Smooth muscle cell of the coronary artery (primary cell): ENCODE results near the gene BEND3. TPM values are rescaled to one million over a fixed set of nuclear protein-coding genes. Genes with fewer than 3 reads are reported as not detected.

Experiments used
- total RNA-seq: library from RNA; depleted of rRNA; stranded (reverse); fragments of >200 nt; gene quantifications from 2 replicates; pipeline ENCODE4 v1.2.3, GENCODE V29; 2014; ENCODE audit warnings: low replicate concordance

Gene BEND3
- total RNA-seq: 0.70 and 1.4 TPM in 2 replicates

GRCh38 chr6:107114926-107115694 is at the start of gene BEND3:
Gene BEND3, minus strand, starts transcription at chr6:107115515. Its CDS starts 16,230 bp downstream, at chr6:107099285.

Other genes with a start within 250 kb of the BEND3 start
- 8.0 TPM in 1 of 2 replicates, not detected in the other for gene CD24, start 140.8 kb downstream of the BEND3 start, total RNA-seq
- 6.8 and 9.3 TPM in 2 replicates for gene MTRES1, start 87.3 kb downstream of the BEND3 start, total RNA-seq